DND-41 (cell line): Measurements from ENCODE around the gene MRPS27.

Source experiments
- ATAC-seq: fragments of 200-7000 bp; cut with Tn5 transposase; 3 replicates; pipeline ENCODE4 v1.9.1; 2021; ENCODE audit warnings: low read depth; ENCODE audit not compliant: insufficient read depth
- DNase-seq: peaks from one replicate; pipeline ENCODE4 v3.0.0-alpha.2; 2020
- H2AFZ ChIP-seq: 2 replicates; pipeline ENCODE4 v1.6.0; 2012; ENCODE audit warnings: low read depth, low read length
- H3K27ac ChIP-seq: 2 replicates; pipeline ENCODE4 v1.5.1; 2012; ENCODE audit warnings: low read length, inconsistent platforms
- H3K27me3 ChIP-seq: fragments of 200-600 bp; sonication (generic); 2 replicates; pipeline ENCODE4 v1.6.0; 2012; ENCODE audit warnings: low read length, mild to moderate bottlenecking, inconsistent platforms; ENCODE audit not compliant: insufficient read depth, poor library complexity
- H3K36me3 ChIP-seq: 2 replicates; pipeline ENCODE4 v1.5.1; 2012; ENCODE audit warnings: low read length, inconsistent platforms; ENCODE audit not compliant: insufficient read depth
- H3K4me1 ChIP-seq: 2 replicates; pipeline ENCODE4 v1.5.1; 2012; ENCODE audit warnings: mild to moderate bottlenecking, low read length; ENCODE audit not compliant: insufficient read depth
- H3K4me2 ChIP-seq: 2 replicates; pipeline ENCODE4 v1.6.0; 2012; ENCODE audit warnings: mild to moderate bottlenecking, moderate library complexity, low read length, inconsistent platforms; ENCODE audit not compliant: insufficient read depth
- H3K4me3 ChIP-seq, 2 experiments: fragments of 200-600 bp in 1 of 2; shearing (Covaris generic) in 1 of 2; 2 replicates each; pipeline ENCODE4 v1.5.1; 2012 to 2016; ENCODE audit warnings: inconsistent platforms in 2 of 2, low read length in 2 of 2, mild to moderate bottlenecking in 2 of 2, low read depth in 1 of 2, moderate library complexity in 1 of 2
- H3K79me2 ChIP-seq: 2 replicates; pipeline ENCODE4 v1.6.0; 2012; ENCODE audit warnings: low read length, inconsistent platforms; ENCODE audit not compliant: insufficient read depth
- H3K9ac ChIP-seq: 2 replicates; pipeline ENCODE4 v1.6.0; 2012; ENCODE audit warnings: low read depth, mild to moderate bottlenecking, inconsistent platforms, low read length, moderate library complexity
- H3K9me3 ChIP-seq: 2 replicates; pipeline ENCODE4 v1.5.1; 2012; ENCODE audit warnings: low read length, moderate library complexity, mild to moderate bottlenecking, inconsistent platforms; ENCODE audit not compliant: insufficient read depth, severe bottlenecking
- H4K20me1 ChIP-seq: 2 replicates; pipeline ENCODE4 v1.6.0; 2012; ENCODE audit warnings: low read length; ENCODE audit not compliant: insufficient read depth
- CTCF ChIP-seq: IDR thresholded peaks from 2 replicates; pipeline ENCODE4 v1.5.1; 2012; ENCODE audit warnings: borderline replicate concordance, low read length, moderate library complexity, mild to moderate bottlenecking; ENCODE audit not compliant: poor library complexity, severe bottlenecking; ENCODE audit errors: extremely low read depth
- EZH2 ChIP-seq: IDR thresholded peaks from 3 replicates; pipeline ENCODE4 v1.6.1; 2012; ENCODE audit warnings: borderline replicate concordance, low read depth, mild to moderate bottlenecking, moderate library complexity, low read length, inconsistent platforms; ENCODE audit not compliant: severe bottlenecking

Gene MRPS27

GRCh38 chr5:72276219-72276752 lies 43.8 kb downstream of the MRPS27 start:
- no peak for ATAC-seq

GRCh38 chr5:72273547-72273946 lies 46.5 kb downstream of the MRPS27 start:
- H3K79me2 ChIP-seq, result peaks cover 5% of the 10 kb centered on the region; the same call in 1 of the 2 replicates
- H2AFZ ChIP-seq, result no peak overlapping the region
- no peak for TF ChIP-seq CTCF
- no peak for TF ChIP-seq EZH2
- H3K4me1 ChIP-seq, result no peaks in the 10 kb centered on the region
- DNase-seq (no peak), ATAC-seq (no peak)
- H3K27me3 ChIP-seq, result no peaks in the 10 kb centered on the region
- no peaks in the 10 kb centered on the region for H3K9me3 ChIP-seq
- peaks cover 11% of the 10 kb centered on the region; the same call in 1 of the 2 replicates for H4K20me1 ChIP-seq
- no peak overlapping the region for H3K4me2 ChIP-seq
- H3K4me3 ChIP-seq, result no peak overlapping the region
- H3K27ac ChIP-seq, result no peak overlapping the region
- peaks cover 8% of the 10 kb centered on the region; the same call in 1 of the 2 replicates for H3K36me3 ChIP-seq
- H3K9ac ChIP-seq, result no peak overlapping the region

More at GRCh38 chr5:72276219-72276752, 43.8 kb downstream of the MRPS27 start:
- Histone ChIP-seq H2AFZ (no peak overlapping the region), H3K36me3 (peaks cover 25% of the 10 kb centered on the region; the same call in 1 of the 2 replicates), H3K27me3 (no peaks in the 10 kb centered on the region), H3K9ac (no peak overlapping the region), H4K20me1 (peaks cover 6% of the 10 kb centered on the region; the same call in 1 of the 2 replicates), H3K4me1 (no peaks in the 10 kb centered on the region), H3K9me3 (no peaks in the 10 kb centered on the region), H3K27ac (no peak overlapping the region), H3K4me2 (no peak overlapping the region), H3K79me2 (peaks cover 5% of the 10 kb centered on the region; the same call in 1 of the 2 replicates), H3K4me3 (no peak overlapping the region)
- no peak for DNase-seq
- TF ChIP-seq CTCF (no peak), EZH2 (no peak)

GRCh38 chr5:72272398-72272797 lies 47.6 kb downstream of the MRPS27 start:
- no peak overlapping the region for H3K9ac ChIP-seq
- no peak overlapping the region for H3K4me3 ChIP-seq
- H3K4me2 ChIP-seq, result no peak overlapping the region
- DNase-seq (no peak), ATAC-seq (no peak)
- no peak overlapping the region for H3K27ac ChIP-seq
- H3K79me2 ChIP-seq, result peaks cover 7% of the 10 kb centered on the region; the same call in 1 of the 2 replicates
- no peaks in the 10 kb centered on the region for H3K9me3 ChIP-seq
- H3K27me3 ChIP-seq, result no peaks in the 10 kb centered on the region
- peaks cover 16% of the 10 kb centered on the region; the same call in 1 of the 2 replicates for H4K20me1 ChIP-seq
- no peaks in the 10 kb centered on the region for H3K4me1 ChIP-seq
- no peak for TF ChIP-seq CTCF
- TF ChIP-seq EZH2, result no peak
- H2AFZ ChIP-seq, result no peak overlapping the region
- H3K36me3 ChIP-seq, result peaks cover 6% of the 10 kb centered on the region; the same call in 1 of the 2 replicates
